Thoracic aorta (tissue), 2 donors: Measurements from ENCODE around the gene KIRREL1. TPM values are rescaled to one million over a fixed set of nuclear protein-coding genes. Genes with fewer than 3 reads are reported as not detected.

Experiments used
- ATAC-seq: fragments of 150-250 bp; one replicate; pipeline ENCODE4 v1.8.0; 2017; ENCODE audit warnings: low read depth; ENCODE audit not compliant: insufficient number of reproducible peaks, low FRiP score
- DNase-seq: peaks from one replicate; pipeline ENCODE4 v3.0.0-alpha.2; 2020; ENCODE audit warnings: low spot score
- H3K27ac ChIP-seq, 2 donors: fragments of 200-600 bp; sonication (generic); 1 replicate in 1 of 2; 2 replicates in 1 of 2; pipeline ENCODE4 v1.5.1; 2016; ENCODE audit warnings: mild to moderate bottlenecking in 2 of 2, moderate library complexity in 2 of 2
- H3K27me3 ChIP-seq: fragments of 200-600 bp; sonication (generic); replicated peaks from 2 replicates; pipeline ENCODE4 v1.6.0; 2016; ENCODE audit warnings: mild to moderate bottlenecking; ENCODE audit not compliant: insufficient read depth
- H3K36me3 ChIP-seq: fragments of 200-600 bp; sonication (generic); one replicate; pipeline ENCODE4 v1.5.1; 2016
- H3K4me1 ChIP-seq, 2 donors: fragments of 200-600 bp; sonication (generic); 1 replicate in 1 of 2; 2 replicates in 1 of 2; pipeline versions ENCODE4 v1.5.1 to v1.6.0; 2016; ENCODE audit warnings: low read depth in 2 of 2, mild to moderate bottlenecking in 1 of 2; ENCODE audit not compliant: control insufficient read depth in 1 of 2
- H3K4me3 ChIP-seq: fragments of 200-600 bp; sonication (generic); 2 replicates; pipeline ENCODE4 v1.5.1; 2016; ENCODE audit warnings: mild to moderate bottlenecking
- H3K9me3 ChIP-seq: fragments of 200-600 bp; sonication (generic); 2 replicates; pipeline ENCODE4 v1.5.1; 2016
- total RNA-seq, 2 donors: library from RNA; depleted of rRNA; stranded (reverse); fragments of >200 nt; gene quantifications; one replicate each; pipeline versions ENCODE4 v1.1.0 to v1.2.3, GENCODE V29; 2016
- TF ChIP-seq, protein P1 (sequence below): fragments of 200-600 bp; sonication (generic); IDR thresholded peaks from one replicate; pipeline ENCODE4 v1.5.1; 2019; ENCODE audit warnings: antibody characterized with exemption

Gene KIRREL1
- total RNA-seq, 2 donors from 2014 or later: 111 to 136 TPM

GRCh38 chr1:158049853-158050252, 56.4 kb downstream of the KIRREL1 start:
- no peak overlapping the region for H3K27ac ChIP-seq

GRCh38 chr1:158053276-158053675, 59.8 kb downstream of the KIRREL1 start:
- ATAC-seq: no peak
- H3K4me3 ChIP-seq: no peak overlapping the region
- H3K36me3 ChIP-seq: no peaks in the 10 kb centered on the region
- no peak for DNase-seq
- no peaks in the 10 kb centered on the region for H3K27me3 ChIP-seq
- H3K9me3 ChIP-seq: no peaks in the 10 kb centered on the region
- TF ChIP-seq, protein P1, sequence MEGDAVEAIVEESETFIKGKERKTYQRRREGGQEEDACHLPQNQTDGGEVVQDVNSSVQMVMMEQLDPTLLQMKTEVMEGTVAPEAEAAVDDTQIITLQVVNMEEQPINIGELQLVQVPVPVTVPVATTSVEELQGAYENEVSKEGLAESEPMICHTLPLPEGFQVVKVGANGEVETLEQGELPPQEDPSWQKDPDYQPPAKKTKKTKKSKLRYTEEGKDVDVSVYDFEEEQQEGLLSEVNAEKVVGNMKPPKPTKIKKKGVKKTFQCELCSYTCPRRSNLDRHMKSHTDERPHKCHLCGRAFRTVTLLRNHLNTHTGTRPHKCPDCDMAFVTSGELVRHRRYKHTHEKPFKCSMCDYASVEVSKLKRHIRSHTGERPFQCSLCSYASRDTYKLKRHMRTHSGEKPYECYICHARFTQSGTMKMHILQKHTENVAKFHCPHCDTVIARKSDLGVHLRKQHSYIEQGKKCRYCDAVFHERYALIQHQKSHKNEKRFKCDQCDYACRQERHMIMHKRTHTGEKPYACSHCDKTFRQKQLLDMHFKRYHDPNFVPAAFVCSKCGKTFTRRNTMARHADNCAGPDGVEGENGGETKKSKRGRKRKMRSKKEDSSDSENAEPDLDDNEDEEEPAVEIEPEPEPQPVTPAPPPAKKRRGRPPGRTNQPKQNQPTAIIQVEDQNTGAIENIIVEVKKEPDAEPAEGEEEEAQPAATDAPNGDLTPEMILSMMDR: no peak
- H3K27ac ChIP-seq: no peak overlapping the region
- peaks cover 5 to 62% of the 10 kb centered on the region in 2 donors for H3K4me1 ChIP-seq

More at GRCh38 chr1:158049853-158050252, 56.4 kb downstream of the KIRREL1 start:
- Histone ChIP-seq H3K36me3 (no peaks in the 10 kb centered on the region), H3K4me3 (no peak overlapping the region), H3K27me3 (no peaks in the 10 kb centered on the region), H3K9me3 (no peaks in the 10 kb centered on the region), H3K4me1 (peaks cover 12 to 57% of the 10 kb centered on the region in 2 donors)
- ATAC-seq (no peak), DNase-seq (no peak)
- TF ChIP-seq, protein P1: no peak

DNA sequence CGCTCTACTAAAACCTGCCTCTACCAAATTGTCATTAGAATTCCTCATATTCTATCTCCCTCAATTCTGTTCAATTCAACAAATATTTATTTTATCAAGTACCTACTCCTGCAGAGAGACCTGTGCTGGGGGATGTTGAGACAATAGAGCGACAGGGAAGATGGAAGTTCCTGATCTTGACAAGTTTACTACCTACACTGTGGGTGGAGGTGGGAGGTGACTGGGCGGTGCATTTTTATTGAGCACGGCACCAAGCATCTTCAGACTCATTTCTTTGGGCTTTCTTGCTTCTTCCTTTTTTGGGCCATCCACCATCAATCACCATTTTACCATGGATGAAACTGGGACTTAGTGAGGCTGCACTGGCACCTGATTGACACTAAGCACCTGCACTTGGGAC, 61.3 kb downstream of the KIRREL1 start:
- no peaks in the 10 kb centered on the region for H3K27me3 ChIP-seq
- H3K9me3 ChIP-seq: no peaks in the 10 kb centered on the region
- ATAC-seq (no peak), DNase-seq (no peak)
- H3K27ac ChIP-seq: no peak overlapping the region
- TF ChIP-seq, protein P1: no peak
- peaks cover 6 to 59% of the 10 kb centered on the region in 2 donors for H3K4me1 ChIP-seq
- H3K4me3 ChIP-seq: no peak overlapping the region
- H3K36me3 ChIP-seq: no peaks in the 10 kb centered on the region

GRCh38 chr1:158055854-158056253, 62.4 kb downstream of the KIRREL1 start:
- Histone ChIP-seq H3K36me3 (no peaks in the 10 kb centered on the region), H3K27ac (no peak overlapping the region), H3K27me3 (no peaks in the 10 kb centered on the region), H3K9me3 (no peaks in the 10 kb centered on the region), H3K4me1 (peaks cover 9 to 61% of the 10 kb centered on the region in 2 donors), H3K4me3 (no peak overlapping the region)
- ATAC-seq (no peak), DNase-seq (no peak)
- TF ChIP-seq, protein P1: no peak

GRCh38 chr1:158056498-158056897, 63.1 kb downstream of the KIRREL1 start:
- no peak for ATAC-seq
- Histone ChIP-seq H3K9me3 (no peaks in the 10 kb centered on the region), H3K27me3 (no peaks in the 10 kb centered on the region), H3K36me3 (no peaks in the 10 kb centered on the region), H3K27ac (no peak overlapping the region), H3K4me1 (peaks cover 9 to 61% of the 10 kb centered on the region in 2 donors), H3K4me3 (no peak overlapping the region)
- DNase-seq: no peak
- TF ChIP-seq, protein P1: no peak
